OCI-LY1 (cell line): Measurements from ENCODE around the gene CDH2.

ENCODE experiments used
- CTCF ChIP-seq: fragments of 200-600 bp; sonication (generic), shearing (Covaris generic); IDR thresholded peaks from 2 replicates; pipeline ENCODE4 v1.5.1; 2017; ENCODE audit warnings: mild to moderate bottlenecking, antibody characterized with exemption, low read length, moderate library complexity, mixed read lengths
- EZH2 ChIP-seq: fragments of 200-600 bp; sonication (generic), shearing (Covaris generic); IDR thresholded peaks from 2 replicates; pipeline ENCODE4 v1.8.0; 2017; ENCODE audit warnings: borderline replicate concordance, mixed run types, mild to moderate bottlenecking, antibody characterized with exemption, low read length, moderate library complexity, mixed read lengths

GRCh38 chr18:28018351-28018750 is 158.6 kb downstream of the CDH2 start:
- TF ChIP-seq CTCF (no peak), EZH2 (no peak)
